AG04450 (cell line): ENCODE data around the gene SORBS2. TPM values are rescaled to one million over a fixed set of nuclear protein-coding genes. Genes with fewer than 3 reads are reported as not detected.
"Not testable (repeated sequence)": the region's sequence is repeated elsewhere in the genome, so short reads cannot be mapped to it uniquely, and the experiment has no call there.

Source experiments
- CTCF ChIA-PET: fragments of 300-600, 350-600 bp; formaldehyde crosslinking; extraction: SDS; loops from one replicate; lab custom pipeline; 2022; ENCODE audit warnings: antibody characterized with exemption, inconsistent platforms; lab: Charles Lee
- POLR2A ChIA-PET: fragments of 350-600 bp; formaldehyde crosslinking; extraction: SDS; loops from one replicate; lab custom pipeline; 2021; ENCODE audit warnings: antibody characterized with exemption, inconsistent platforms; lab: Yijun Ruan, JAX
- DNase-seq: peaks from one replicate; pipeline ENCODE4 v3.0.0-alpha.2; 2011; ENCODE audit warnings: low read depth, low spot score
- H3K27ac ChIP-seq: one replicate; pipeline ENCODE4 v1.5.1; 2012; ENCODE audit warnings: low read depth, low read length, control low read depth
- H3K27me3 ChIP-seq: one replicate; pipeline ENCODE4 v1.6.0; 2012; ENCODE audit warnings: low read length; ENCODE audit not compliant: control insufficient read depth, insufficient read depth
- H3K4me3 ChIP-seq: 2 replicates; pipeline ENCODE4 v1.5.1; 2011; ENCODE audit warnings: mild to moderate bottlenecking, low read depth, low read length, control low read depth
- H3K9me3 ChIP-seq: 2 replicates; pipeline ENCODE4 v1.5.1; 2012; ENCODE audit warnings: low read length; ENCODE audit not compliant: control insufficient read depth, insufficient read depth
- polyA minus RNA-seq: library from RNA; depleted of rRNA, polyadenylated mRNA; stranded (reverse); fragments of >200 nt; gene quantifications from 2 replicates; pipeline ENCODE4 v1.2.3, GENCODE V29; 2011; rRNA and poly(A)+ RNA removed
- polyA plus RNA-seq: library from polyadenylated mRNA; depleted of rRNA; stranded (reverse); fragments of >200 nt; gene quantifications from 2 replicates; pipeline ENCODE4 v1.2.3, GENCODE V29; 2011; rRNA removed
- TF ChIP-seq, protein P1 (sequence below): IDR thresholded peaks from 2 replicates; pipeline ENCODE4 v1.5.1; 2011; ENCODE audit warnings: low read depth, low read length, control low read depth, inconsistent platforms

Gene SORBS2, protein sequence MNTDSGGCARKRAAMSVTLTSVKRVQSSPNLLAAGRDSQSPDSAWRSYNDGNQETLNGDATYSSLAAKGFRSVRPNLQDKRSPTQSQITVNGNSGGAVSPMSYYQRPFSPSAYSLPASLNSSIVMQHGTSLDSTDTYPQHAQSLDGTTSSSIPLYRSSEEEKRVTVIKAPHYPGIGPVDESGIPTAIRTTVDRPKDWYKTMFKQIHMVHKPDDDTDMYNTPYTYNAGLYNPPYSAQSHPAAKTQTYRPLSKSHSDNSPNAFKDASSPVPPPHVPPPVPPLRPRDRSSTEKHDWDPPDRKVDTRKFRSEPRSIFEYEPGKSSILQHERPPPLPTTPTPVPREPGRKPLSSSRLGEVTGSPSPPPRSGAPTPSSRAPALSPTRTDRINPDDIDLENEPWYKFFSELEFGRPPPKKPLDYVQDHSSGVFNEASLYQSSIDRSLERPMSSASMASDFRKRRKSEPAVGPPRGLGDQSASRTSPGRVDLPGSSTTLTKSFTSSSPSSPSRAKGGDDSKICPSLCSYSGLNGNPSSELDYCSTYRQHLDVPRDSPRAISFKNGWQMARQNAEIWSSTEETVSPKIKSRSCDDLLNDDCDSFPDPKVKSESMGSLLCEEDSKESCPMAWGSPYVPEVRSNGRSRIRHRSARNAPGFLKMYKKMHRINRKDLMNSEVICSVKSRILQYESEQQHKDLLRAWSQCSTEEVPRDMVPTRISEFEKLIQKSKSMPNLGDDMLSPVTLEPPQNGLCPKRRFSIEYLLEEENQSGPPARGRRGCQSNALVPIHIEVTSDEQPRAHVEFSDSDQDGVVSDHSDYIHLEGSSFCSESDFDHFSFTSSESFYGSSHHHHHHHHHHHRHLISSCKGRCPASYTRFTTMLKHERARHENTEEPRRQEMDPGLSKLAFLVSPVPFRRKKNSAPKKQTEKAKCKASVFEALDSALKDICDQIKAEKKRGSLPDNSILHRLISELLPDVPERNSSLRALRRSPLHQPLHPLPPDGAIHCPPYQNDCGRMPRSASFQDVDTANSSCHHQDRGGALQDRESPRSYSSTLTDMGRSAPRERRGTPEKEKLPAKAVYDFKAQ (N-terminal part only)
- polyA plus RNA-seq (not detected in 2 replicates), polyA minus RNA-seq (not detected in 2 replicates)

DNA sequence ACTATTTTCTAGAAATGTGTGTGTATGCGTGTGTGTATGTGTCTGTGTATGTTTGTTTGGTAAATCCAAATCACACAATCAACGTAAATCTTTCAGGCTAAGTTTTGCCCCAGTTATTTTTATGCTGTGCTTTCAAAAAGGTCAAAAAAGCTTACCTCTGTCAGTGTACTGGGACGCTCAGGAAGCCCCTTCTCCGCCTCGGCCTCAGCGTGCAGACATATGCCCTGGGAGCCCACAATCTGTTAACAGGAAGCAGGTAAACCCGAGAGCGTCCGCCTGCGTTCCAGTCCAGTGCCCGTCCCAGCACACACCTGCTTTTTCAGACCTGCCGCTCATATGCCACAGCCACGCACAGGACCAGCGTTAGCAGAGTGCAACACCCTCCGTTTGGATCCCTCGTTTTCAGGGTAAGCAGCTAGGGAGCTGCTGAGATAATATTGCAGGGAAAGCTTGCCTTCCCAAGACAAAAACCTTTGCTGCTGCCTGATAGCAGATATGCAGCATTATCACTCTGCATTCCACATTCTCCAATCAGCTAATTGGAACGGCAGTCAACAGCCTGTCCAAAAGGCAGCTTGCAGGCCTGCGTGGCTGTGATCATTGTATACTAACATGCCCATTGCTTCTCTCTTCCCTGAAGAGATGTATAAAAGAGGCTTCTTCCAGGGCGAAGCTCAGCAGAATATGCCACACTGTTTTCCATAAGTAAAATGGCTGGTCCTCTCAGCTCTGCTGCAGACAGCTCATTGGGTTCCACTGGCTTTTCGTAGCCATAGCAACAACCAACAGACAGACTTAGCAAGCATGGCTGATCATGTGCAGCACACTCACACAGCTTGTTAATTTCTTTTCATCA lies at the start of gene SORBS2:
Gene SORBS2, minus strand, starts transcription at position 686 of the 856 bp plus-strand sequence. CDS start 121,623 bp downstream, outside the sequence.
- H3K9me3 ChIP-seq: no peaks in the 10 kb centered on the region
- DNase-seq: no peak
- H3K4me3 ChIP-seq: no peak within 1 kb of the TSS
- no peak within 1 kb of the TSS for H3K27ac ChIP-seq
- CTCF ChIA-PET: no interaction called here
- H3K27me3 ChIP-seq: peaks cover 16% of the 10 kb centered on the region
- TF ChIP-seq, protein P1, sequence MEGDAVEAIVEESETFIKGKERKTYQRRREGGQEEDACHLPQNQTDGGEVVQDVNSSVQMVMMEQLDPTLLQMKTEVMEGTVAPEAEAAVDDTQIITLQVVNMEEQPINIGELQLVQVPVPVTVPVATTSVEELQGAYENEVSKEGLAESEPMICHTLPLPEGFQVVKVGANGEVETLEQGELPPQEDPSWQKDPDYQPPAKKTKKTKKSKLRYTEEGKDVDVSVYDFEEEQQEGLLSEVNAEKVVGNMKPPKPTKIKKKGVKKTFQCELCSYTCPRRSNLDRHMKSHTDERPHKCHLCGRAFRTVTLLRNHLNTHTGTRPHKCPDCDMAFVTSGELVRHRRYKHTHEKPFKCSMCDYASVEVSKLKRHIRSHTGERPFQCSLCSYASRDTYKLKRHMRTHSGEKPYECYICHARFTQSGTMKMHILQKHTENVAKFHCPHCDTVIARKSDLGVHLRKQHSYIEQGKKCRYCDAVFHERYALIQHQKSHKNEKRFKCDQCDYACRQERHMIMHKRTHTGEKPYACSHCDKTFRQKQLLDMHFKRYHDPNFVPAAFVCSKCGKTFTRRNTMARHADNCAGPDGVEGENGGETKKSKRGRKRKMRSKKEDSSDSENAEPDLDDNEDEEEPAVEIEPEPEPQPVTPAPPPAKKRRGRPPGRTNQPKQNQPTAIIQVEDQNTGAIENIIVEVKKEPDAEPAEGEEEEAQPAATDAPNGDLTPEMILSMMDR: no peak
- POLR2A ChIA-PET: no interaction called here

GRCh38 chr4:185859111-185859510 lies 47.1 kb upstream of the SORBS2 start:
- Histone ChIP-seq H3K9me3 (no peaks in the 10 kb centered on the region), H3K4me3 (no peak overlapping the region), H3K27ac (no peak overlapping the region), H3K27me3 (peaks cover 6% of the 10 kb centered on the region)
- POLR2A ChIA-PET: no interaction called here
- TF ChIP-seq, protein P1: no peak
- CTCF ChIA-PET: no interaction called here
- no peak for DNase-seq

DNA sequence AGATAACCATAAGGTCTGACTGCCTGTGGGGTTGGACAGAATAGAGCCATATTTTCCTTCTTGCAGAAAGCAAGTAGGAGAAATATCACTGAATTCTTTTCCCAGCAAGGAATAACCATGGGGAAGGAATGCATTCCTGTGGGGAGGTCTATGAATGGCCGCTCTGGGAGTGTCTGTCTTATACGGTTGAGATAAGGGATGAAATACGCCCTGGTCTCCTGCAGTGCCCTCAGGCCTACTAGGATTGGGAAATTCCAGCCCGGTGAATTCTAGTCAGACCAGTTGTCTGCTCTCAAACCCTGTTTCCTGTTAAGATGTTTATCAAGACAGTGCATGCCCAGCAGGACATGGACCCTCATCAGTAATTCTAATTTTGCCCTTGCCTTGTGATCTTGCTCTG lies 45.6 kb upstream of the SORBS2 start:
- H3K27ac ChIP-seq, H3K4me3 ChIP-seq, POLR2A ChIA-PET, DNase-seq, H3K27me3 ChIP-seq, CTCF ChIA-PET, H3K9me3 ChIP-seq: not testable (repeated sequence)

DNA sequence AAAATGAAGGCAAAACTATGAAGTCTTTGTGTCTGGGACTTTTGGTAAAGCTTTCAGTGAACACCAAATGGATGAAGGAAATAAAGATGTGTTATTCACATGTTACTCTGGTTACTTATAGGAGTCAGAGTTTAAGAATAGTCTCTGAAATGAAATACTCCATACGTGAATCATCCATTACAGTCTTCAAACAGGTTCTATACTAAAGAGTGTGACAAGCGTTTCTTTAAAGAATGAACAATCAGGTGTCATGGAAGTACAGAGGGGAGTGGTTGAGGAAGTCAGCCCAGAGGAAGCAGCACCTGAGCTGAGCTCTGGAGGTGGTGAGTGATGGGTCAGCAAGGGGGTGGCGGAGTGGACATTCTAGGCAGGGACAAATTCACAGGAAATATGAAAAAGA lies 41.8 kb upstream of the SORBS2 start:
- no peak for DNase-seq
- TF ChIP-seq, protein P1: no peak
- no peak overlapping the region for H3K27ac ChIP-seq
- CTCF ChIA-PET: interaction anchor here (1.3 to 1.9 kb wide), 2 partner anchors 23 to 213 kb away, joined by 3 to 6 read pairs; no protein-coding TSS in a partner anchor
- no peak overlapping the region for H3K4me3 ChIP-seq
- no peaks in the 10 kb centered on the region for H3K9me3 ChIP-seq
- POLR2A ChIA-PET: no interaction called here
- no peaks in the 10 kb centered on the region for H3K27me3 ChIP-seq

DNA sequence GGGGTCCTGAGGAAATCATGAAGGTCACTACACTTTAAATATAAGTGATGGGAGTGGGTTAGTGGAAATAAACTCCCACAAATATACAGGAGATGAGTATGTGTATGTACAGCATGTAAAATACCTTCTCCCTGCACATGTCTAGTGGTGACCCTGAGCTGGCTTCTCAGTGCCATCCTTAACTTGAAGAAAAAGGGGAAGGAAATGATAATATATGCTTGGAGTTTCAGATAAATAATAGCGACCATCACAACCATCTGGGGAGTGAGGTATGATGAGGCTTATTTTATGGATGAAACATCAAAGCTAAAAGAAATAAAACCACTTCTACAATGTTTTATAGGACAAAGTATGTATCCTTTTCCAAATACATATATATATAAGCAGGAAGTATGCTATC lies 41.0 kb upstream of the SORBS2 start:
- TF ChIP-seq, protein P1: no peak
- ChIA-PET POLR2A (no interaction called here), CTCF (interaction anchor here (1.3 to 1.9 kb wide), 2 partner anchors 24 to 212 kb away, joined by 3 to 6 read pairs; no protein-coding TSS in a partner anchor)
- H3K27me3 ChIP-seq: no peaks in the 10 kb centered on the region
- no peak overlapping the region for H3K27ac ChIP-seq
- H3K4me3 ChIP-seq: no peak overlapping the region
- DNase-seq: no peak
- H3K9me3 ChIP-seq: no peaks in the 10 kb centered on the region
